Measurements from ENCODE around the gene PRPF31. TPM values are rescaled to one million over a fixed set of nuclear protein-coding genes. Genes with fewer than 3 reads are reported as not detected.
"Not testable (repeated sequence)": the region's sequence is repeated elsewhere in the genome, so short reads cannot be mapped to it uniquely, and the experiment has no call there.

PRPF31 gene, protein sequence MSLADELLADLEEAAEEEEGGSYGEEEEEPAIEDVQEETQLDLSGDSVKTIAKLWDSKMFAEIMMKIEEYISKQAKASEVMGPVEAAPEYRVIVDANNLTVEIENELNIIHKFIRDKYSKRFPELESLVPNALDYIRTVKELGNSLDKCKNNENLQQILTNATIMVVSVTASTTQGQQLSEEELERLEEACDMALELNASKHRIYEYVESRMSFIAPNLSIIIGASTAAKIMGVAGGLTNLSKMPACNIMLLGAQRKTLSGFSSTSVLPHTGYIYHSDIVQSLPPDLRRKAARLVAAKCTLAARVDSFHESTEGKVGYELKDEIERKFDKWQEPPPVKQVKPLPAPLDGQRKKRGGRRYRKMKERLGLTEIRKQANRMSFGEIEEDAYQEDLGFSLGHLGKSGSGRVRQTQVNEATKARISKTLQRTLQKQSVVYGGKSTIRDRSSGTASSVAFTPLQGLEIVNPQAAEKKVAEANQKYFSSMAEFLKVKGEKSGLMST
- 10 to 100 TPM; 67.5 to 71.8 TPM for total RNA-seq

DNA sequence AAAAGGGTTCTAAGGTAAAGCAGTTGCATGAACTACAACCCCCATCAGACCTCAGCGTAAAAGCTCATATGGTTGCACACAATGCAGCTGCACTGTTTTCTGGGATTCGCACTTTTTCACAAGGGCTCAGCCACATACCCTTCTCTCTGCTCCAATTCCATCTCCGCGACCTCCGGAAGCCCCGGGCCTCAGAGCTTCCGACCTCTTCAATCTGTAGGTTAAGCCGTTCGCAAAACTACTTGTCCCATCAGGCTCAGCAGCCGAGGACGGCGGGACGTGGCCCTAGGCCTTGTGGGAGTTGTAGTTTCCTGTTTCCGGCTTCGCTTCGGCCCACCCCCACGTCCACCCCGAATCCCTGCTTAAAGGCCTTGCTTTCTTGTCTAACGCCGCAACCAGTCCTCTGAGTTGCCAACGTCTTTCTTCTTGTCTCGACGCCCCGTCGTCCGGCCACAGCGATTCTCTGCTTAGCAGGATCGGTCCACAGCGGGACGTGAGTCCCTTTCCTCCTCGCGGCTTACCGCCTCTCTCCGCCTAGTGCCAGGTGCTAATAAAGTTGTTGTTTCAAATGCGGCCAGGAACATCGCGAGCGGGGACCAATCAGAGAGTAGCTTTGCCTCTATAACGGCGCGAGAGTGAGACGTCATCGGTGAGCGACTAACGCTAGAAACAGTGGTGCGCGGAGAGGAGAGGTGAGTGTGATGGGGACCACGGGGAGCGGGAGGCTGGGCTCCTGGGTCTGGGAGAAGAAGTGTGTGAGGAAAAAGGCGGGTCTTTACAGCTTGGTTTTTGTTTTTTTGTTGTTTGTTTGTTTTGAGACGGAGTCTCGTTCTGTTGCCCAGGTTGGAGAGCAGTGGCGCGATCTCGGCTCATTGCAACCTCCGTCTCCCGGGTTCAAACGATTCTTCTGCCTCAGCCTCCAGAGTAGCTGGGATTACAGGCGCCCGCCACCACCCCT is at the start of gene PRPF31, which contains the start of gene TFPT:
Gene PRPF31, plus strand, starts transcription at position 646 of the 955 bp plus-strand sequence. CDS start 2,525 bp downstream, outside the sequence.
Gene TFPT, minus strand, starts transcription at position 549 of the 955 bp plus-strand sequence. Its CDS starts 388 bp downstream, at position 161.
- H3K4me3 Mint-ChIP-seq, result peak within 1 kb of the TSS; percentile 90
- peak; percentile 99 for DNase-seq
- intact Hi-C loops (cut with micrococcal nuclease), result loop anchor here (1.0 to 5.0 kb wide), 6 partner anchors 13 to 347 kb away; partner anchors contain the start of genes CNOT3, LENG1, LENG8 and LENG9
- H3K9me3 Mint-ChIP-seq, result no peaks in the 10 kb centered on the region
- CTCF ChIA-PET, result no interaction called here
- peaks cover 30% of the 10 kb centered on the region for H3K4me1 Mint-ChIP-seq (ENCODE audit: low read depth)
- H3K27ac Mint-ChIP-seq, result peak within 1 kb of the TSS; percentile 97
- H3K27me3 Mint-ChIP-seq (ENCODE audit: low read depth), result no peaks in the 10 kb centered on the region
- peaks cover 31% of the 10 kb centered on the region for H3K36me3 Mint-ChIP-seq (ENCODE audit: low read depth)

DNA sequence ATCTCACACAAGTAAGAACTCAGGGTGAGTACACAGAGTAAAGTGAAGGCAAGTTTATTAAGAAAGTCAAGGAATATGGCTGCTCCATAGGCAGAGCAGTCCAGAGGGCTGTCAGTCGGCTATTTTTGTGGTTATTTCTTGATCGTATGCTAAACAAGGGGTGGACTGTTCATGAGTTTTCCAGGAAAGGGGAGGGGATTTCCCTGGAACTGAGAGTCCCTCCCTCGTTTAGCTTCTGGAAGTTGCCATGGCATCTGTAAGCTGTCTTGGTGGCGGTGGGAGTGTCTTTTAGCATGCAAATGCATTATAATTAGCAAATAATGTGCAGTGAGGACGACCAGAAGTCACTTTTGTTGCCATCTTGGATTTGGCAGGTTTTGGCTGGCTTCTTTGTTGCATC is 46.1 kb upstream of the PRPF31 start:
- intact Hi-C loops (cut with micrococcal nuclease), result no loop called here
- H3K4me3 Mint-ChIP-seq, result no peak overlapping the region
- no peaks in the 10 kb centered on the region for H3K9me3 Mint-ChIP-seq
- no peaks in the 10 kb centered on the region for H3K36me3 Mint-ChIP-seq (ENCODE audit: low read depth)
- no peak for DNase-seq
- peaks cover 7% of the 10 kb centered on the region for H3K27me3 Mint-ChIP-seq (ENCODE audit: low read depth)
- CTCF ChIA-PET, result no interaction called here
- H3K4me1 Mint-ChIP-seq (ENCODE audit: low read depth), result no peaks in the 10 kb centered on the region
- H3K27ac Mint-ChIP-seq, result no peak overlapping the region

DNA sequence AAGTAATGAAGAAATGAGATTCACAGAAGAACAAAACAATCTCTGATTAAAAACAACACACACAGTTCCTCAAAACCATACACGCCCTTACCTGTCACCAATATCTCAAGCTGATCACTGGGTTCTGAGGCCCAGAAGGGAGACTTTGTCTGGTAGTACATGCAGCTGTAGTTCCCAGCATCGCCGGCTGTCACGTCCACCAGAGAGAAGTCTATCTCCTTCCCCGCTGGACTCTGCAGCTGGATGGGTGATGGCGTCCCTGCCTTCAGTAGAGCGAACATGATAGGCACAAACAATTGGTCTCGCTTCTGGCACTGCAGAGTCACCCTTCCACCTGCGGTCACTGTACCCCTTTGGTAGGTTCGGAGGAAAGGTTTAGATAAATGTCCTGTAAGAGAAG is 41.7 kb upstream of the PRPF31 start:
- intact Hi-C loops (cut with micrococcal nuclease), result no loop called here

DNA sequence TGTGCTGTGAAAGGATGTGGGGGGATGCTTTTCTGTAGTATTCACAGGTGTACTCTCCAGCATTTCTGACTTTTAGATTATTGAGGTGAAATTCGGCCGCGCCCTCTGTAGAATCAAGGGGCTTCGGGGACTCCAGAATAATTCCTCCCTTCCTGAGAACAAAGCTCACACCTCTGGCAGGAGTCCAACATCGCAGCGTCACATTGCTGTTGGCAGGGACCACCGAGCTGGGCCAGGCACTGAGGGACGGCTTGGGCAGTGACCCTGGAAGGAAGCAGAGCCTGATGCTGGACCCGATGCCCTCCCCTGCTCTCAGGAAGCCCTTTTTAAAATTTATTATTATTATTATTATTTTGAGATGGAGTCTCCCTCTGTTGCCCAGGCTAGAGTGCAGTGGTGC is 40.7 kb upstream of the PRPF31 start:
- intact Hi-C loops (cut with micrococcal nuclease), result no loop called here
- Mint-ChIP-seq H3K36me3 (ENCODE audit: low read depth) (peaks cover 1% of the 10 kb centered on the region), H3K27me3 (ENCODE audit: low read depth) (peaks cover 3% of the 10 kb centered on the region), H3K4me1 (ENCODE audit: low read depth) (no peaks in the 10 kb centered on the region), H3K9me3 (no peaks in the 10 kb centered on the region), H3K4me3 (no peak overlapping the region), H3K27ac (no peak overlapping the region)
- CTCF ChIA-PET, result no interaction called here
- DNase-seq, result no peak

More for the DNA sequence above, 41.7 kb upstream of the PRPF31 start:
- no peak for DNase-seq
- no peaks in the 10 kb centered on the region for H3K9me3 Mint-ChIP-seq
- peaks cover 3% of the 10 kb centered on the region for H3K27me3 Mint-ChIP-seq (ENCODE audit: low read depth)
- no peaks in the 10 kb centered on the region for H3K36me3 Mint-ChIP-seq (ENCODE audit: low read depth)
- H3K4me1 Mint-ChIP-seq (ENCODE audit: low read depth), result no peaks in the 10 kb centered on the region
- no peak overlapping the region for H3K27ac Mint-ChIP-seq
- H3K4me3 Mint-ChIP-seq, result no peak overlapping the region
- CTCF ChIA-PET, result no interaction called here

DNA sequence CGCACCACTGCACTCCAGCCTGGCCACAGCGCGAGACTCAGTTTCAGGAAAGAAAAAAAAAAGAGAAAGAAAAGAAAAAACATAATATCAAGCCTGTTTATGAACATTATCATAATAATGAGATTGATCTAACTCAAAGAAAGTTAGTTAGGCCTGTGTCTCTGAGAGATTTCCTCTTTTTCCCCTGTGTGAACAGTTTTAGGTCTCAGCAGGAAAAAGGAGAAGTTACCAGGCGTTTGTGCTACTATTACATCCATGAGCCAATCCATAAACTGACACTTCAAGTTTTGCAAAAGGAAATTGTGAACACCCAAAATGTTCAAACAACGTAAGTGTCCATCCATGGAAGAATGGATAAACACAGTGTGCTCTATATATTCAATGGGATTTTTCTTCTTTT is 38.2 kb upstream of the PRPF31 start:
- no peaks in the 10 kb centered on the region for H3K27me3 Mint-ChIP-seq (ENCODE audit: low read depth)
- no peak overlapping the region for H3K4me3 Mint-ChIP-seq
- CTCF ChIA-PET, result no interaction called here
- H3K36me3 Mint-ChIP-seq (ENCODE audit: low read depth), result peaks cover 1% of the 10 kb centered on the region
- H3K4me1 Mint-ChIP-seq (ENCODE audit: low read depth), result no peaks in the 10 kb centered on the region
- peaks cover 3% of the 10 kb centered on the region for H3K9me3 Mint-ChIP-seq
- DNase-seq, result no peak
- intact Hi-C loops (cut with micrococcal nuclease), result no loop called here
- H3K27ac Mint-ChIP-seq, result no peak overlapping the region

DNA sequence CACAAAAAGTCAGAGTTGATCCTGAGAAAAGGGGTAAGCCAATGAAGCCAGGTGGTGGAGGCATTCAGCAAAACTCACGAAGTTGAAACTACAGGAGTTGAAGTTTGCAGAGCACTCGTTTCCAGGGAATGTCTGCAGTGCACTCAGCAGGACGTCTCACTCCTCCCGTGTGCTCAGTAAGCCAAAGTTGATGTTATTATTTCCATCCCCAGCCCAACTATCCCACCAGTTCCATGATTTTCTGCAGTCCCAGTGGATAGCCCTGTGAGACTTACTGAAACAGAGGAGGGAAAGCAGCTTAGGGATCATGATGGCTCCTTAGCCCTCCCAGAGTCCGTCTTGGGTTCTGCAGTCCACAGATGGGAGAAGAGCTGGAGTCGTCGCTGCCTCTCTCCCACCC is 34.5 kb upstream of the PRPF31 start, which contains the start of gene TARM1:
Gene TARM1, minus strand, starts transcription at position 334 of the 400 bp plus-strand sequence. Its CDS starts 25 bp downstream, at position 309.
- intact Hi-C loops (cut with micrococcal nuclease), result no loop called here
- H3K27me3 Mint-ChIP-seq (ENCODE audit: low read depth), result peaks cover 1% of the 10 kb centered on the region
- peaks cover 1% of the 10 kb centered on the region for H3K36me3 Mint-ChIP-seq (ENCODE audit: low read depth)
- no peak within 1 kb of the TSS for H3K27ac Mint-ChIP-seq
- H3K9me3 Mint-ChIP-seq, result peaks cover 6% of the 10 kb centered on the region
- CTCF ChIA-PET, result no interaction called here
- H3K4me1 Mint-ChIP-seq (ENCODE audit: low read depth), result no peaks in the 10 kb centered on the region
- no peak within 1 kb of the TSS for H3K4me3 Mint-ChIP-seq
- no peak for DNase-seq

DNA sequence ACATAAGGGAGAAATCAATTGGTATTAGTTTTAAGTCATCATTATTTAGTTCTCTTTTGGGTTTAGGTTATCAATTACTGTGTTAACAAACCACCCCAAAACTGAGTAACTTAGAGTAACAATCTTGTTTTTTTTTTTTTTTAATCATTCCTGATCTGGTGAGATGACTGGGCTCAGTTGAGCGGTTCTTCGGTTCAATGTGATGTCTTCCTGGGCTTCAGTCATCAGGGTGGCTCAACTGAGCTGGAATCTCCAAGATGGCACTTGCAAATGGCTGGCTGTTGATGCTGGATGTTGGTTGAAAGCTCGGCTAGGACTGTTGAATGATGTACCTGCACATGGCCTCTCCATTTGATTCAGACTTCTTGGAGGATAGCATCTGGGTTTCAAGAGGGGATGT is 31.1 kb upstream of the PRPF31 start:
- intact Hi-C loops (cut with micrococcal nuclease), result no loop called here
- Mint-ChIP-seq H3K27ac (no peak overlapping the region), H3K9me3 (peaks cover 6% of the 10 kb centered on the region), H3K4me3 (no peak overlapping the region), H3K4me1 (ENCODE audit: low read depth) (no peaks in the 10 kb centered on the region), H3K27me3 (ENCODE audit: low read depth) (peaks cover 1% of the 10 kb centered on the region), H3K36me3 (ENCODE audit: low read depth) (peaks cover 1% of the 10 kb centered on the region)
- no peak for DNase-seq
- CTCF ChIA-PET, result no interaction called here

DNA sequence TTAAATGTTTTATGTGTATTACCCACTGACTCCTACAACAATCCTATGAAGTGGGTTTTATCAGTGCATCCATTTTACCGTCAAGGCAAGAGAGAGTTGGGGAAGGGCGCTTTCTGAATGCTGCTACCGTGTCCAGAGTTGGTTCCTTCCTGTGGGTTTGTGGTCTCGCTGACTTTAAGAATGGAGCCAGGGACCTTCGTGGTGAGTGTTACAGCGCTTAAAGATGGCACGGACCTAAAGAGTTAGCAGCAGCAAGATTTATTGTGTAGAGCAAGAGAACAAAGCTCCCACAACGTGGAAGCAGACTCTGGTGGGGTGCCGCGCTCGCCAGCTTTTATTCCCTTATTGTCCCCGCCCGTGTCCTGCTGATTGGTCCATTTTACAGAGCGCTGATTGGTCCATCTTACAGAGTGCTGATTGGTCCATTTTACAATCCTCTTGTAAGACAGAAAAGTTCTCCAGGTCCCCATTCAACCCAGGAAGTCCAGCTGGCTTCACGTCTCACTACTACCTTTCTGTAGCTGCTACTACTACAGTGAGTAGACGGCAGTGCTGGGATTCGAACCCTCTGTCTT is 21.0 kb upstream of the PRPF31 start:
- H3K4me3 Mint-ChIP-seq, result no peak overlapping the region
- H3K9me3 Mint-ChIP-seq, result no peaks in the 10 kb centered on the region
- intact Hi-C loops (cut with micrococcal nuclease), result no loop called here
- peaks cover 10% of the 10 kb centered on the region for H3K4me1 Mint-ChIP-seq (ENCODE audit: low read depth)
- no peak overlapping the region for H3K27ac Mint-ChIP-seq
- H3K36me3 Mint-ChIP-seq (ENCODE audit: low read depth), result no peaks in the 10 kb centered on the region
- DNase-seq, result no peak
- H3K27me3 Mint-ChIP-seq (ENCODE audit: low read depth), result peaks cover 11% of the 10 kb centered on the region
- CTCF ChIA-PET, result interaction anchor here (0.7 to 0.8 kb wide), 2 partner anchors 302 to 352 kb away, joined by 3 to 4 read pairs; no protein-coding TSS in a partner anchor

DNA sequence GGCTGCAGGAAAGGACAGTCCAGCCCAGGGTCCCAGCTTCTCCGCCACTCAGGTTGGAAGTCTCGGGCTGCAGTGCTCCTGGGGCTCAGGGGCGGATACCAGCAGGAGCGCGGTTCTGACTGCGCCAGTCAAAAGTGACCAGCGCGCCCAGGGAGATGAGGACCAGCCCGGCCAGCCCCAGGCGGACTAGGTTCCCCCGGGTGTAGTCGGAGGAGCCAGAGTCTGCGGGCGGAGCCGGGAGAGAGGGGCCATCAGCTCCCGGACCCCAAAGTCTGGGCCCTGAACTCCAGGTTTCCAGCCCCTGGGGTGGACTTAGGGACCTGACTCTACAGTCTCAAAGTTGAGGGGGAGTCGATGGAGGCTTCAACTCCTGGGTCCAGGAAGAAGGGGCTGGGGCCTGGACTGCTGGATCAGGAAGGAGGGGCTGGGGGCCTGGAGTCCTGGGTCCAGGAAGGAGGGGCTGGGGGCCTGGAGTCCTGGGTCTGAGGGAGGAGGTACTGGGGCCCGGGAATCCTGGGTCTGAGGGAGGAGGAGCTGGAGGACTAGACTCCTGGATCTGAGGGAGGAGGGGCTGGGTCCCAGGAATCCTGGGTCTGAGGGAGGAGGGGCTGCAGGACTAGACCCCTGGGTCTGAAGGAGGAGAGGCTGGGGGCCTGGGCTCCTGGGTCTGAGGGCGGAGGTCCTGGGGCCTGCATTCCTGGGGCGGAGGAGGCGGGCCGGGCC is 20.3 kb upstream of the PRPF31 start:
- CTCF ChIA-PET, result interaction anchor here (0.8 to 1.0 kb wide), 2 partner anchors 13 to 303 kb away, joined by 3 read pairs; no protein-coding TSS in a partner anchor
- H3K9me3 Mint-ChIP-seq, result no peaks in the 10 kb centered on the region
- no peak overlapping the region for H3K27ac Mint-ChIP-seq
- no peak for DNase-seq
- peaks cover 10% of the 10 kb centered on the region for H3K4me1 Mint-ChIP-seq (ENCODE audit: low read depth)
- peaks cover 11% of the 10 kb centered on the region for H3K27me3 Mint-ChIP-seq (ENCODE audit: low read depth)
- intact Hi-C loops (cut with micrococcal nuclease), result no loop called here
- peak overlapping the region; percentile 21 for H3K4me3 Mint-ChIP-seq
- H3K36me3 Mint-ChIP-seq (ENCODE audit: low read depth), result no peaks in the 10 kb centered on the region

DNA sequence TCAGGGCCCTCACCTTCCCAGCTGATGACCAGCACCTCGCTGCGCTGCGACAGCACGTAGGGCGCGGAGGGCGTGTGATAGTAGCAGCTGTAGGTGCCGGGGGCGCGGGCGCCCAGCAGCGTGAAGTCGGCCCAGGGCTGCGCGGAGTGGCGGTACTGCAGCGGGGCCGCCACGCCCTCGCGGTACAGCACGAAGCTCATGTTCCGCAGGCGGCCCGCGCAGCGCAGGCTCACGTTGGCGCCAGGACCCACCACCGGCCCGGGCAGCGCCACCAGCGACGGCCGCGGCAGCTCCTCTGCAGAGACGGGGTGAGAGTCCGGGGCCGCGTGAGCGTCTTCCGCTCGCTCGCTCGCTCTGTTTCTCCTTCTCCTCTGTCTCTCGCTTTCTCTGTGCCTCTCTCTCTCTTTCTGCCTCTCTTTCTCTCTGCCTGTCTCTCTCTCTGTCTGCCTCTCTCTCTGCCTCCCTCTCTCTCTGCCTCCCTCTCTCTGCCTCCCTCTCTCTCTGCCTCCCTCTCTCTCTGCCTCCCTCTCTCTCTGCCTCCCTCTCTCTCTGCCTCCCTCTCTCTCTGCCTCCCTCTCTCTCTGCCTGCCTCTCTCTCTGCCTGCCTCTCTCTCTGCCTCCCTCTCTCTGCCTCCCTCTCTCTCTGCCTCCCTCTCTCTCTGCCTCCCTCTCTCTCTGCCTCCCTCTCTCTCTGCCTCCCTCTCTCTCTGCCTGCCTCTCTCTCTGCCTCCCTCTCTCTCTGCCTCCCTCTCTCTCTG is 19.5 kb upstream of the PRPF31 start:
- H3K36me3 Mint-ChIP-seq (ENCODE audit: low read depth); H3K27ac Mint-ChIP-seq; H3K4me1 Mint-ChIP-seq (ENCODE audit: low read depth); H3K9me3 Mint-ChIP-seq; intact Hi-C loops (cut with micrococcal nuclease): not testable (repeated sequence)
- peak; percentile 56 for DNase-seq
- Mint-ChIP-seq H3K27me3 (ENCODE audit: low read depth) (peaks cover 11% of the 10 kb centered on the region), H3K4me3 (peak overlapping the region; percentile 64)
- CTCF ChIA-PET, result interaction anchor here (1.0 kb wide), 1 partner anchor 14 kb away, joined by 3 read pairs; no protein-coding TSS in a partner anchor

DNA sequence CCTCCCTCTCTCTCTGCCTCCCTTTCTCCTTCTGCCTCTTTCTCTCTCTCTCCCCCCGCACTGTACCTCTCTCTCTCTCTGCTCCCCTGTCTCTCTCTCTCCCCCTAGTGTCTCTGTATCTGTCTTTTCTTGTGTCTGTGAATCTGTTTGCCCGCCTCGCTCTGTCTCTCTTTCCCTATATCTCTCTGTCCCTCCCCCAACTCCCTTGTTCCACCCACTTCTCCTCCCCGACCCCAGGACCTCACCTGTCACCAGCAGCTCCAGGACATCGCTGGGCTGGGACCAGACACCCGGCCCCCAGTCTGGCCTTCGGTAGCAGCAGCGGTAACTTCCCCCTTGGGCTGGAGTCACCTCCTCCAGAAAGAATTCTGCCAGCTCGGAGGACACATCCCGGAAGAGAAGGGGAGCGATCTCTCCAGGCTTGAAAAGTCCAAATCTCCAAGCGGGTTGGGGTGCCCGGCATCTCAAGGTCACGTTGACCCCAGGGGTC is 18.9 kb upstream of the PRPF31 start:
- no peaks in the 10 kb centered on the region for H3K36me3 Mint-ChIP-seq (ENCODE audit: low read depth)
- H3K4me1 Mint-ChIP-seq (ENCODE audit: low read depth), result peaks cover 10% of the 10 kb centered on the region
- H3K4me3 Mint-ChIP-seq, result peak overlapping the region; percentile 36
- H3K9me3 Mint-ChIP-seq, result no peaks in the 10 kb centered on the region
- H3K27me3 Mint-ChIP-seq (ENCODE audit: low read depth), result peaks cover 11% of the 10 kb centered on the region
- CTCF ChIA-PET, result interaction anchor here (0.5 kb wide), 1 partner anchor 14 kb away, joined by 4 read pairs; no protein-coding TSS in a partner anchor
- intact Hi-C loops (cut with micrococcal nuclease), result no loop called here
- peak overlapping the region; percentile 2 for H3K27ac Mint-ChIP-seq
- no peak for DNase-seq

Measured in activated naive CD4-positive, alpha-beta T cell treated with anti-CD3 and anti-CD28 coated beads for 36 hours (primary cell).